GM19043 (cell line): Measurements from ENCODE around the gene PDXK.

Experiments
- ATAC-seq: cut with Tn5 transposase; IDR thresholded peaks from one replicate; pipeline ENCODE4 v1.9.1; 2021; ENCODE audit warnings: low read depth; ENCODE audit not compliant: unreplicated experiment

The PDXK gene

GRCh38 chr21:43778469-43779335, 59.8 kb downstream of the PDXK start:
- ATAC-seq = no peak

- no peak for ATAC-seq
Measured at GRCh38 chr21:43779660-43780059, 60.7 kb downstream of the PDXK start.

GRCh38 chr21:43781846-43782245, 62.9 kb downstream of the PDXK start:
- no peak for ATAC-seq

- no peak for ATAC-seq
Measured at GRCh38 chr21:43782431-43783097, 63.6 kb downstream of the PDXK start.

- no peak for ATAC-seq
Measured at GRCh38 chr21:43783098-43783700, 64.3 kb downstream of the PDXK start.

GRCh38 chr21:43785134-43785533, 66.2 kb downstream of the PDXK start:
- no peak for ATAC-seq

- ATAC-seq = no peak
Measured at GRCh38 chr21:43786300-43786806, 67.4 kb downstream of the PDXK start.

GRCh38 chr21:43786807-43787440, 68.0 kb downstream of the PDXK start:
- no peak for ATAC-seq

GRCh38 chr21:43789276-43790009, 70.5 kb downstream of the PDXK start, which contains the start of gene RRP1:
Gene RRP1 (plus strand): TSS chr21:43789577. CDS start chr21:43789630, 53 bp downstream.
- peak; percentile 69 for ATAC-seq

- no peak for ATAC-seq
Measured at GRCh38 chr21:43790010-43790524, 71.1 kb downstream of the PDXK start.

- no peak for ATAC-seq
Measured at GRCh38 chr21:43792406-43792805, 73.5 kb downstream of the PDXK start.

GRCh38 chr21:43793243-43793642, 74.3 kb downstream of the PDXK start:
- no peak for ATAC-seq

GRCh38 chr21:43794311-43794710, 75.4 kb downstream of the PDXK start:
- ATAC-seq = no peak

GRCh38 chr21:43794857-43795256, 75.9 kb downstream of the PDXK start:
- no peak for ATAC-seq

GRCh38 chr21:43797415-43797814, 78.5 kb downstream of the PDXK start:
- ATAC-seq = no peak

GRCh38 chr21:43797925-43798715, 79.2 kb downstream of the PDXK start:
- no peak for ATAC-seq

- no peak for ATAC-seq
Measured at GRCh38 chr21:43799301-43799840, 80.4 kb downstream of the PDXK start.

- ATAC-seq = no peak
Measured at GRCh38 chr21:43800124-43800523, 81.2 kb downstream of the PDXK start.

GRCh38 chr21:43800566-43800965, 81.6 kb downstream of the PDXK start:
- no peak for ATAC-seq
